Measurements from ENCODE around the gene PLAU.
"Not testable (repeated sequence)": the region's sequence is repeated elsewhere in the genome, so short reads cannot be mapped to it uniquely, and the experiment has no call there.

The PLAU gene

DNA sequence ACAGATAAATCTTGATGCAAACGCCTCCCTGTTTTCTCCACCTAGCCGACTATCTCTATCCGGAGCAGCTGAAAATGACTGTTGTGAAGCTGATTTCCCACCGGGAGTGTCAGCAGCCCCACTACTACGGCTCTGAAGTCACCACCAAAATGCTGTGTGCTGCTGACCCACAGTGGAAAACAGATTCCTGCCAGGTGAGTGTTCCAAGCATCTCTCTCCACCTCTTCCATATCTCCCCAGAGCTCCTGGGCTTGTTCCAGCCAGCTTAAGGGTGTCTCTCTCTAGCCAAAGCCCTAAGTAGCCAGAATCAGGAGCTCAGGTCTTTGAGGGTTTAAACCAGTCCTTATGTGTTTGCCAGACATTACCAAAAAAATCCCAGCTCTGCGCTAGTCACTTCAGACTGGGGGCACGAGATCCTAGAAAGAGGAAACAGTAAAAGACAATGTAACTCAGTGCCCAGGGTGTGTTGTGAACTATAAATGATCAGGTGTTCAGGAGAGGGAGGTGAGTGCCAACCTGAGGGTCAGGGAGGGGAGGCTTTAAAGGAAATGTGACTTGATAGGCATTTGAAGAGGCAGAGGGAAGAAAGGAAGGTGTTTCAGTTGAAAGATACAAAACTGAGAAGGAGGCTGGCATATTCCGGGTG is 4.4 kb downstream of the PLAU start:
- no peak overlapping the region for H3K4me3 ChIP-seq (replicated peaks in 1 of 2; ENCODE audit: low read depth in 2 of 2, low read length in 2 of 2)

GRCh38 chr10:73916761-73917470 is 6.0 kb downstream of the PLAU start:
- no peak overlapping the region for H3K4me3 ChIP-seq (replicated peaks in 1 of 2; ENCODE audit: low read depth in 2 of 2, low read length in 2 of 2)
- no peak for DNase-seq (ENCODE audit: low read depth in 2 of 2)

More for the DNA sequence above, 4.4 kb downstream of the PLAU start:
- no peak for TF ChIP-seq CTCF (IDR thresholded peaks at IDR 0.05; ENCODE audit: low read depth, low read length)
- DNase-seq (ENCODE audit: low read depth in 2 of 2), result no peak

DNA sequence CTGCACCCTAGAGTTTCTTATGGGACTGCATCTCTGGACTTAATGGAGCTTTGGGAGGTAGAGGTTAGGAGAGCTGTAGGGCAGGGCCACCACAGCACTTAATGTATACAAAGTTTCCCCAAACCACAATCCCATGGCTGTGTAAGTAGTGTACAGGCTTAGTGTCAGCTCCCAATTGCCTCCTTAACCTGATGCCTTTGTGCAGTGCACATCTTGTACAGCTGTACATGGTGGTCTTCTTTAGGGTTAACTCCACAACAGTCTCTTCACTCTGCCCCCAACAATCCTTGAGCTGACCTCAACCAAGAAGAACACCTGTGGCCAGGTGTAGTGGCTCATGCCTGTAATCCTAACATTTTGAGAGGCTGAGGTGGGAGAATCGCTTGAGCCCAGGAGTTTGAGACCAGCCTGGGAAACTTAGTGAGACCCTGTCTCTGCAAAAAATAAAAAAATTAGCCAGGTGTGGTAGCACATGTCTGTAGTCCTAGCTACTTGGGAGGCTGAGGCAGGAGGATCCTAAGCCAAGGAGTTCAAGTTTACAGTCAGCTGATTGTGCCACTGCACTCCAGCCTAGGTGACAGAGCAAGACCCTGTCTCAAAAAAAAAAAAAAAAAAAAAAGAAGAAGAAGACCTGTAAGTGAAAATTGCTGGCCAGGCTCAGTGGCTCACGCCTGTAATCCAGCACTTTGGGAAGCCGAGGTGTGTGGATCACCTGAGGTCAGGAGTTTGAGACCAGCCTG is 6.8 kb downstream of the PLAU start:
- no peak overlapping the region for H3K4me3 ChIP-seq (replicated peaks in 1 of 2; ENCODE audit: low read depth in 2 of 2, low read length in 2 of 2)

More at GRCh38 chr10:73916761-73917470, 6.0 kb downstream of the PLAU start:
- no peak for TF ChIP-seq CTCF (IDR thresholded peaks at IDR 0.05; ENCODE audit: low read depth, low read length)

DNA sequence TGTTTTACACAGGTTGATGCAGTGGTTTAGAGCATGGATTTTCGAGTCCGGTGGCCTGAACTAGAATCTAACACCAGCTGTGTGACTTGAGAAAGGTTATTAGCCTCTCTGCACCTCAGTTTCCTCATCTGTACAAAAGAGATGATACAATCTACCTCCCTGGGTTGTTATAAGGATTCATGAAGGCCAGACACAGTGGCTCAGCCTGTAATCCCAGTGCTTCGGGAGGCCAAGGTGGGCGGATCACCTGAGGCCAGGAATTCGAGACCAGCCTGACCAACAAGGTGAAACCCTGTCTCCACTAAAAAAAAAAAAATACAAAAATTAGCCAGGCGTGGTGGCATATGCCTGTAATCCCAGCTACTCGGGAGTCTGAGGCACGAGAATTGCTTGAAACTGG is 8.5 kb downstream of the PLAU start:
- H3K4me3 ChIP-seq (replicated peaks in 1 of 2; ENCODE audit: low read depth in 2 of 2, low read length in 2 of 2); DNase-seq (ENCODE audit: low read depth in 2 of 2): not testable (repeated sequence)

More for the DNA sequence above, 6.8 kb downstream of the PLAU start:
- TF ChIP-seq CTCF (IDR thresholded peaks at IDR 0.05; ENCODE audit: low read depth, low read length), result no peak
- DNase-seq (ENCODE audit: low read depth in 2 of 2), result no peak

- no peak overlapping the region for H3K4me3 ChIP-seq (replicated peaks in 1 of 2; ENCODE audit: low read depth in 2 of 2, low read length in 2 of 2)
- no peak for TF ChIP-seq CTCF (IDR thresholded peaks at IDR 0.05; ENCODE audit: low read depth, low read length)
- DNase-seq (ENCODE audit: low read depth in 2 of 2), result peak; percentile 20 to 44
These were observed 9.2 kb downstream of the PLAU start for GRCh38 chr10:73920089-73920488.

- DNase-seq (ENCODE audit: low read depth in 2 of 2), result no peak
- TF ChIP-seq CTCF (IDR thresholded peaks at IDR 0.05; ENCODE audit: low read depth, low read length), result no peak
- H3K4me3 ChIP-seq (replicated peaks in 1 of 2; ENCODE audit: low read depth in 2 of 2, low read length in 2 of 2), result no peak overlapping the region
These were observed 11.3 kb downstream of the PLAU start for GRCh38 chr10:73922007-73922863.

All from cardiac fibroblast (primary cell).